Measurements from ENCODE around the gene SFSWAP.

DNA sequence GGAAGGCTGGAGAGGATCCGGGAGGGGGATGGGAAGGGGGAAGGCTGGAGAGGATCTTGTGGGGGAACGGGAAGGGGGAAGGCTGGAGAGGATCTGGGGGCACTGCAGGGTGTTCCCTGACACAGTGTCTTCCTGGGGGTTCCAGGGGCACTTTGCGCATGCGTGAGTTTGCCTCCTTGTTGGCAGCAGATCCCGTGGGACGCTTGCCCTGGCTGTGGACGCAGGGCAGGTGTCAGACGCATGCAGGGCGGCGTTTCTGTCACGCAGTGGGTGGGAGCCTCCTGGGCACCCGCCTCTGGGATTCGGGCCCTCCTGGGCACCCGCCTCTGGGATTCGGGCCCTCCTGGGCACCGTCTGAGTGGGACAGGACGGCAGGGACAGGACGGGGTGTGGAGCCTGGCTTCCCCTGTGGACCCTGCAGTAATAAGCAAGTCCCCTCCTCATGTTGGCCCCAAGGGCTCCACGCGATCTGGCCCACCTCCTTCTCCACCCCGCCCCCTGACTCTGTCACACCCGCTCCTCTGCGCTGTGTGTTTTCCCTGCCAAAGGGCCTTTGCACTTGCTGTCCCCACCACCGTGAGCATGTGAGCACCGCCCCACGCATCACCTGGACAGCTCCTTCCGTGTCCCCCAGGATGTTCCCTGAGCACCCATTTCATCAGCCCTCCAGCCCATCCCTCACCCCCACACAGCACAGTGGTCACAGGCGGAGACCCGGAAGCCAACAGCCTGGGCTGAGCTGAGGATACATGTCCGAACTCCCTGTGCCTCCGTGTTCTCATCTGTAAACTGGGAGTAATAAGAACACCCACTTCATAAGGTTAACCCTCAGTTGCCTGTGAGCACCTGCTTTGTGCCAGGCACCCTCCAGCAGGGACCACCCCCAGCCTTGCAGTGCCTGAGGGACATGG lies 121.7 kb downstream of the SFSWAP start:
- TF ChIP-seq CTCF (IDR thresholded peaks at IDR 0.05; ENCODE audit: low read depth, low read length, missing input control) (no peak), MAX (IDR thresholded peaks at IDR 0.05) (no peak), JUND (IDR thresholded peaks at IDR 0.05) (no peak), ATF3 (IDR thresholded peaks at IDR 0.05) (no peak), ZBTB33 (IDR thresholded peaks at IDR 0.05) (no peak), TAF1 (conservative IDR thresholded peaks at IDR 0.05) (no peak)
